Measurements from ENCODE around the gene CCNB3.

DNA sequence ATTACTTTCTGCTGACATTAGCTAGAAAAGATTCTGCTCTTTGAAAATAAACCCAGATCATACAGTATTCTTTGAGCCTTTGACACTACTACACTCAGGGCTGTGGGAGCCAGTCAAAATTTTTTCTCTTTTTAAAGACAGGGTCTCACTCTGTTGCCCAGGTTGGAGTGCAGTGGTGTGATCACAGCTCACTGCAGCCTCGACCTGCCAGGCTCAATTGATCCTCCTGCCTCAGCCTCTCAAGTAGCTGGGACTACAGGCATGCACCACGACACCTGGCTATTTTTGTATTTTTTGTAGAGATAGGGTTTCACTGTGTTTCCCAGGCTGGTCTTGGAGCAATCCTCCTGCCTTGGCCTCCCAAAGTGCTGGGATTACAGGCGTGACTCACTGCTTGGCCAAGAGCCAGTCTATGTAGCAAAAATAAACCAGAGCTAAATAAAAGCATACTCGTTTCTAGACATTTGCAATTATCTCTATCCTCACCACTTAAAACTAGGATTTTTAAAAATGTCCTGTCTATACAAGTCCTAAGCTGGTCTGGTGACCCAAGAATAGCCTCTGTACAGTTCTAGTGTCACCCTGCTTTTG, 46.9 kb upstream of the CCNB3 start:
- TF ChIP-seq YY1 (IDR thresholded peaks at IDR 0.05; ENCODE audit: insufficient read depth, insufficient read length) (no peak), ZNF274 (IDR thresholded peaks at IDR 0.05; ENCODE audit: low read depth, low read length) (no peak), SUZ12 (IDR thresholded peaks at IDR 0.05; ENCODE audit: extremely low read depth, insufficient read depth, insufficient read length) (no peak)

Measured in NT2/D1 (cell line).